GM19193 (cell line): ENCODE data around the gene FIGLA.

Experiments
- POLR2A ChIP-seq: IDR thresholded peaks from 4 replicates; pipeline ENCODE4 v1.6.1; 2011; ENCODE audit not compliant: insufficient read depth, insufficient read length; ENCODE audit errors: extremely low read depth

FIGLA gene

DNA sequence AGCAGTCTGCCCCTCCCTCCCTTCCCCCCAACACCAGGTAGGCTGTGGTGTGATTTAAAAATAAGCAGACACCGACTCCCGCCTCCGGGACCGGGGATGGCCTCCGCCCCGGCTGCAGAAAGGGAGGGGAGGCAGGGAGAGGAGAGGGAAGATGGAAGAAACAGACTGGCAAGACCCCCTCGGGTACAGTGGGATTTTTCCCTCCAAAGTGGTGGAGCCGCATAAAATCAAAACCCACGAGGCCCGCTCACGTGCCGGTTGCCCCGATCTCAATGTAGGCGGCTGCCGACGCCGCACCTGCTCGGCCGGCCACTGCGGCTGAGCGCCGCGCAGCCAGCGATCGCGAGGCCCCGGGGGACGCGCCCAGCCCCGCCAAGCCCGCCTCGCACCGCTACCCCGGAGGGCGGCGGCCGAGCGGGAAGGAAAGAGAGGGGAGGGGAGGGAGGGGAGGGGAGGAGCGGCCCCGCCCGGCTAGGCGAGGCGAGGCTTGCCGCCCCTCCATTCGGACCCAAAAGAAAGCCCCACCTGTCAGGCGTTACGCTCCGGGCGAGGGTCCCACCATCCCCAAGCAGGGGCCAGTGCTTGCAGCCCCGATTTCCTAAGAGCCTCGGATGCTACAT is 23.3 kb downstream of the FIGLA start:
- TF ChIP-seq POLR2A = no peak

DNA sequence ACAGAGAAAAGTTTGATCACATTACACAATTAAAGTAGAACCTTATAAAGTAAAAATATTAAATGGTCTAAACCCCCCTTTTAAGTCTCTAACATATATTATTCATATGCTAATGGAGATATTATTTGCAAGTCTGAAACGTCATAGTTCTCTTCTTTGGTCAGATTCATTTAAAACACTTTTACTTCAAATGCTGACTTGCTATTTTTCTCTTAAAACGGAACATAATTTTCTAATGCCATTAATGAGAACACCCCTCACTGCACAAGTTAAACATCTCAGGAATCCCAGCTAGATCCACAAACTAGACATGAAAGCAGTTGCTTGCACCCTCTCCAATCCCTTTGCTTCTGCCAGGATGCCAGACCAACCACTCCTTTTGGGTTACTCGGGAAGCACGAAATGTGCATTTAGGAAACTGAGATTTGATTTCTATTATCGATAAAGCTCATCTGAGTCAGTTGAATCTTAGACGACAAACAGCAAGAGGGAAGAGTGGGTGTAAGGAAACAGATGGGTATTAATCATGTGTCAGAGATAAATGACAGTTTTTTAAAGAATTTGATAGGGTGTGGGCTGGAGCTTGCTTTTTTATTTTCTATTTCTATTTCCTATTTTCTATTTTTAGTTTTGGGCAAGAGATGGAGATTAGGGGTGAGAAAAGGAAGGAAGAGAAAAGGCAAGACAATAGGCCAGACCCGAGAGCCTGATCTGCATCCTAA is 23.9 kb downstream of the FIGLA start:
- TF ChIP-seq POLR2A = no peak

- TF ChIP-seq POLR2A = no peak
Observed at GRCh38 chr2:70765507-70765906, 24.9 kb downstream of the FIGLA start.

DNA sequence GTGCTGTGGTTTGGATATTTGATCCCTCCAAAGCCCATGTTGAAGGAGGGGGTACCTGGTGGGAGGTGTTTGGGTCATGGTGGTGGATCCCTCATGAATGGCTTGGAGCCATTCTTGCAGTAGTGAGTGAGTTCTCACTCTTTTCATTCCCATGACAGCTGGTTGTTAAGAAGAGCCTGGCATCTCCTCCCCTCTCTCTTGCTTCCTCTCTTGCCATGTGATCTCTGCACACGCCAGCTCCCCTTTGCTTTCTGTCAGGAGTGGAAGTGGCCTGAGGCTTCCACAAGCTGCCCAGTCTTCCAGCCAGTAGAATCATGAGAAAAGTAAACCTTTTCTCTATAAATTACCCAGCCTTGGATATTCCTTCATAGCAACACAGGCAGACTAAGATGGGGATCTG is 31.0 kb downstream of the FIGLA start:
- TF ChIP-seq POLR2A = no peak

DNA sequence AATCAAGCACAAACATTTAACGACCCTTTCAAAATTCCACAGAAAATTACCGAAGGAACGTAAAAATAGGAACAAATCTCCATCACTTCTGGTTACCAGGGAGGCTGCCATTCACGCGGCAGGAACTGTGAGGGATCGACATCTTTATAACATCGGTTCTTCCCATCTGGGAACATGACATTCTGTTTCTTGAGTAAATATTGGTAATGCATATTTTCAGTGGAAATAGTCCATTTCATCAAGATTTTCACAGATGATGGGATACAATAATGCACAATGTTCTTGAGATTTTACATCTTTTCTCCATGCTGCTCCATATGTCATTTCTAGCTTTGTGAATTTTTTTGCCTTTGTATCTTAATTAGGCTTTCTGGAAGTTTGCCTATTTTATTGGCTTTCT is 32.5 kb downstream of the FIGLA start:
- no peak for TF ChIP-seq POLR2A

DNA sequence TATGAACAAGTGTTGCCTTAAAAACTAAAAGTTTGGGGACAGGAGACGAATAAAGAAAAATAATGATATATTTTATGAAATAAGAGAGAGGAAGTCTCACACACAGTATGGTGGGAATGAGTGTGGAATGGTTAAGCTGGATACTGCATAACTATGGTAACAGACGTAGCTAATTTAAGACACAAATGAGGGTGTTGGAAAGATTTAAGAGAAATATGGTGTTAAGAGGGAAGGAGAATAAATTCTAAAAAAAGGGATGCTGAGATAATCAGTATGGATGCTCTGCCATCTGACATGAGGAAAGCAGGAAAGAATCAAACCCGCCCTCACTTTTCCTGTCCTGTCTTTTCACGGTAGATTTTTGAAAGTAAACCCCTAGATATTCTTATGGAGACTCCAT is 33.1 kb downstream of the FIGLA start:
- no peak for TF ChIP-seq POLR2A

GRCh38 chr2:70756128-70756527 is 34.3 kb downstream of the FIGLA start:
- TF ChIP-seq POLR2A = no peak

DNA sequence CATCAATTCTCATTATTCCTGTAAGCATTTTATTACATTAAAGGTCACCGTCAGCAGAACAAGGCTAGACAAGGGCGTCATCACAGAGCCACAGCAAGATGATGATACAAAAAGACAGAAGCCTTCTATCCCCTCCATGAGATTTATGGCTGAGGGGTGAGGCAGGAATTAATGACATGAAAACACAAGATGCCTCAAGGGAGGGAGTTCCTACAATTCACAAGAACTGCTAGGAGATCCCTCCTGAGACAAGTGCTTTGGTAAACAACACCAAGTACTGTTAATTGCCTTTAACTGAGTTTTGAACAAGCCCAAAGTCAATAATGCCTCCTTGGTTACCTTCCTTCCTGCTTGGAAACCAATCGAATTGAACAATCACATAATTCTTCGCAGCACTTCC is 36.5 kb downstream of the FIGLA start:
- no peak for TF ChIP-seq POLR2A

GRCh38 chr2:70753031-70753430 is 37.4 kb downstream of the FIGLA start:
- no peak for TF ChIP-seq POLR2A

GRCh38 chr2:70752396-70752795 is 38.0 kb downstream of the FIGLA start:
- no peak for TF ChIP-seq POLR2A

DNA sequence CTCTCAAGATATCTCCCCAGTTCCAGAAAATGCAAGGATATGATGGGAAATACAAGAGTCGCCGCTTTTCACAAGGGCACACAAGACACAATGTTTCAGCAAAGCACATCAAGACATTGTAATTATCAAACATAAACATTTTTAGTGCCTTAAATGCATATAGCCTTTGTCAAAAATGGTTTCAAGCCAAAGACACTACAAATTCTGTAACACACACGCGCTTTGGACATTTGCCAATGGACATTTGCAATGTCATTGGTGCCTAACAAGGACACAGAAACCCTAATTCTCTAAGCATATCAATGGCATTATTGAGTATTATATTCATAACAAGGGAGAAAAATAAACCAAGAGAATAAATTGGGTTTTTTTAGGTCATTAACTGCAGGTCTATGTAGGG is 38.6 kb downstream of the FIGLA start:
- TF ChIP-seq POLR2A = no peak

GRCh38 chr2:70750320-70750719 is 40.1 kb downstream of the FIGLA start:
- TF ChIP-seq POLR2A = no peak

- TF ChIP-seq POLR2A = no peak
Observed at GRCh38 chr2:70748002-70748784, 42.2 kb downstream of the FIGLA start.

DNA sequence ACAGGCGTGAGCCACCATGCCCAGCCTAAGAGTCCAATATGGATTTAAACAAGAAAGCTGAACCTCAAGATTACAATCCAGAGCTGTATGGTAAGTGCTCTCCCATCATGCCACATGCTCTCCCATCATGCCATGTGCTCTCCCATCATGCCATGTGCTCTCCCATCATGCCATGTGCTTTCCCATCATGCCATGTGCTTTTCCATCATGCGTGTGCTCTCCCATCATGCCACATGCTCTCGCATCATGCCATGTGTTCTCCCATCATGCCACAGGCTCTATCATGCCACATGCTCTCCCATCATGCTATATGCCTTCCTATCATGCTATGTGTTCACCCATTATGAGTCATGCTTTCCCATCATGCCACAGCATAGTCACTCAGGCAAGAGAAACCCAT is 43.2 kb downstream of the FIGLA start:
- TF ChIP-seq POLR2A = no peak

GRCh38 chr2:70746094-70746974 is 44.1 kb downstream of the FIGLA start:
- no peak for TF ChIP-seq POLR2A
